Adrenal gland (tissue), 5 donors: ENCODE results near the gene FKBP2.

Experiments used
- POLR2A ChIP-seq, 2 donors: fragments of 450-650 bp; IDR thresholded peaks; one replicate each; pipeline ENCODE4 v1.6.1; 2017; ENCODE audit warnings: antibody characterized with exemption in 2 of 2, mild to moderate bottlenecking in 2 of 2, moderate library complexity in 1 of 2
- TF ChIP-seq, protein P1 (sequence below), 6 experiments: fragments of 450-650 bp in 4 of 6; fragments of 200-600 bp in 2 of 6; sonication (generic) in 1 of 6; IDR thresholded peaks; 1 replicate in 5 of 6; 2 replicates in 1 of 6; pipeline versions ENCODE4 v1.5.1 to v1.8.0; 2016 to 2021; ENCODE audit warnings: antibody characterized with exemption in 6 of 6, mild to moderate bottlenecking in 2 of 6, moderate library complexity in 1 of 6
- donor health status: DM: no; HTN: no; CAD: no.

GRCh38 chr11:64220271-64220670 is 20.6 kb upstream of the FKBP2 start:
- TF ChIP-seq, protein P1, sequence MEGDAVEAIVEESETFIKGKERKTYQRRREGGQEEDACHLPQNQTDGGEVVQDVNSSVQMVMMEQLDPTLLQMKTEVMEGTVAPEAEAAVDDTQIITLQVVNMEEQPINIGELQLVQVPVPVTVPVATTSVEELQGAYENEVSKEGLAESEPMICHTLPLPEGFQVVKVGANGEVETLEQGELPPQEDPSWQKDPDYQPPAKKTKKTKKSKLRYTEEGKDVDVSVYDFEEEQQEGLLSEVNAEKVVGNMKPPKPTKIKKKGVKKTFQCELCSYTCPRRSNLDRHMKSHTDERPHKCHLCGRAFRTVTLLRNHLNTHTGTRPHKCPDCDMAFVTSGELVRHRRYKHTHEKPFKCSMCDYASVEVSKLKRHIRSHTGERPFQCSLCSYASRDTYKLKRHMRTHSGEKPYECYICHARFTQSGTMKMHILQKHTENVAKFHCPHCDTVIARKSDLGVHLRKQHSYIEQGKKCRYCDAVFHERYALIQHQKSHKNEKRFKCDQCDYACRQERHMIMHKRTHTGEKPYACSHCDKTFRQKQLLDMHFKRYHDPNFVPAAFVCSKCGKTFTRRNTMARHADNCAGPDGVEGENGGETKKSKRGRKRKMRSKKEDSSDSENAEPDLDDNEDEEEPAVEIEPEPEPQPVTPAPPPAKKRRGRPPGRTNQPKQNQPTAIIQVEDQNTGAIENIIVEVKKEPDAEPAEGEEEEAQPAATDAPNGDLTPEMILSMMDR (IDR thresholded peaks at IDR 0.05): no peak
- no peak for TF ChIP-seq POLR2A (IDR thresholded peaks at IDR 0.05)
